Caco-2 (cell line): ENCODE measurements around the gene TXN2. TPM values are rescaled to one million over a fixed set of nuclear protein-coding genes. Genes with fewer than 3 reads are reported as not detected.
A peak's percentile ranks its signal among the peaks of the same experiment; 100 is the strongest.

Experiments
- BruUV-seq: library from RNA; stranded (reverse); fragments of 400-500 nt; replicated peaks from 2 replicates; lab custom pipeline; 2021; lab: Mats Ljungman, UMichigan
- CTCF ChIA-PET: fragments of 300-600 bp; sonication (Branson Sonifier 250); formaldehyde crosslinking; loops from one replicate; lab custom pipeline; 2022; ENCODE audit warnings: antibody characterized with exemption; lab: Charles Lee
- POLR2A ChIA-PET: fragments of 300-600 bp; sonication (Branson Sonifier 250); formaldehyde crosslinking; loops from one replicate; lab custom pipeline; 2022; ENCODE audit warnings: antibody characterized with exemption; lab: Charles Lee
- DNase-seq, 2 experiments: peaks; one replicate each; pipeline versions ENCODE4 v3.0.0 to v3.0.0-alpha.2; 2020 to 2022
- H3K27me3 ChIP-seq: replicated peaks from 2 replicates; pipeline ENCODE4 v1.6.0; 2011; ENCODE audit warnings: low read length; ENCODE audit not compliant: control insufficient read depth, insufficient read depth
- H3K36me3 ChIP-seq: 2 replicates; pipeline ENCODE4 v1.5.1; 2011; ENCODE audit warnings: low read length; ENCODE audit not compliant: control insufficient read depth, insufficient read depth
- H3K4me1 ChIP-seq: fragments of 250-450 bp; sonication (Bioruptor Pico); 2 replicates; pipeline ENCODE4 v1.5.1; 2020; ENCODE audit warnings: mild to moderate bottlenecking
- H3K4me3 ChIP-seq: 2 replicates; pipeline ENCODE4 v1.5.1; 2011; ENCODE audit warnings: low read depth, mild to moderate bottlenecking, control low read depth, low read length
- H3K9me3 ChIP-seq: fragments of 250-450 bp; sonication (Bioruptor Pico); 2 replicates; pipeline ENCODE4 v1.5.1; 2020; ENCODE audit warnings: mild to moderate bottlenecking, moderate library complexity
- H3K27ac Mint-ChIP-seq: one replicate; pipeline ENCODE4 v1.8.0; 2022; ENCODE audit warnings: mixed read lengths; ENCODE audit not compliant: unreplicated experiment
- H3K27me3 Mint-ChIP-seq: one replicate; pipeline ENCODE4 v1.8.0; 2022; ENCODE audit warnings: mixed read lengths; ENCODE audit not compliant: insufficient read depth, unreplicated experiment
- H3K36me3 Mint-ChIP-seq: one replicate; pipeline ENCODE4 v1.8.0; 2022; ENCODE audit warnings: mild to moderate bottlenecking, mixed read lengths; ENCODE audit not compliant: insufficient read depth, unreplicated experiment
- H3K4me1 Mint-ChIP-seq: one replicate; pipeline ENCODE4 v1.8.0; 2022; ENCODE audit warnings: low read depth, mixed read lengths; ENCODE audit not compliant: unreplicated experiment
- H3K4me3 Mint-ChIP-seq: one replicate; pipeline ENCODE4 v1.8.0; 2022; ENCODE audit warnings: mild to moderate bottlenecking, moderate library complexity, mixed read lengths; ENCODE audit not compliant: unreplicated experiment
- H3K9me3 Mint-ChIP-seq: one replicate; pipeline ENCODE4 v1.8.0; 2022; ENCODE audit warnings: mixed read lengths; ENCODE audit not compliant: unreplicated experiment
- CTCF ChIP-seq, 2 experiments: fragments of 200-600 bp in 1 of 2; IDR thresholded peaks; 1 replicate in 1 of 2; 2 replicates in 1 of 2; pipeline versions ENCODE4 v1.5.1 to v1.8.0; 2011 to 2022; ENCODE audit warnings: antibody characterized with exemption in 1 of 2, control low read depth in 1 of 2, inconsistent platforms in 1 of 2, low read depth in 1 of 2, low read length in 1 of 2, mild to moderate bottlenecking in 1 of 2, moderate library complexity in 1 of 2; ENCODE audit not compliant: insufficient read depth in 1 of 2, severe bottlenecking in 1 of 2, unreplicated experiment in 1 of 2
- intact Hi-C: fragments of 100-400 bp; cut with micrococcal nuclease; formaldehyde crosslinking; loops from one replicate; pipeline ENCODE4 v1.10.0; 2022; ENCODE audit not compliant: unreplicated experiment
- total RNA-seq: library from RNA; stranded (reverse); gene quantifications from 2 replicates; pipeline ENCODE4 v1.2.3, GENCODE V29; 2022

The TXN2 gene
- total RNA-seq, 1 experiment from 2014 or later, result 75.8 TPM

- Mint-ChIP-seq H3K4me3 (no peak overlapping the region), H3K27ac (peak overlapping the region; percentile 64), H3K36me3 (peaks cover 10% of the 10 kb centered on the region), H3K9me3 (no peaks in the 10 kb centered on the region), H3K4me1 (peaks cover 25% of the 10 kb centered on the region), H3K27me3 (no peaks in the 10 kb centered on the region)
- H3K36me3 ChIP-seq, result no peaks in the 10 kb centered on the region
- no peak for DNase-seq
- POLR2A ChIA-PET, result interaction anchor here (1.3 kb wide), 1 partner anchor 13 kb away, joined by 7 read pairs; no protein-coding TSS in a partner anchor
- 0 out of 2 replicates have a peak, but pooled peaks cover 9% of the 10 kb centered on the region for H3K9me3 ChIP-seq
- intact Hi-C loops, result no loop called here
- peaks cover 58% of the 10 kb centered on the region for H3K4me1 ChIP-seq
- no peaks in the 10 kb centered on the region for H3K27me3 ChIP-seq
- TF ChIP-seq CTCF (IDR thresholded peaks at IDR 0.05; ENCODE audit: insufficient read depth in 1 of 2, low read depth in 1 of 2, low read length in 1 of 2, severe bottlenecking in 1 of 2, unreplicated experiment in 1 of 2), result no peak
- CTCF ChIA-PET, result interaction anchor here (0.6 to 0.7 kb wide), 2 partner anchors 28 to 130 kb away, joined by 3 to 7 read pairs; no protein-coding TSS in a partner anchor
- no TSS peak for BruUV-seq
- no peak overlapping the region for H3K4me3 ChIP-seq
Observed at GRCh38 chr22:36423461-36424404, 57.7 kb downstream of the TXN2 start.

- Mint-ChIP-seq H3K9me3 (no peaks in the 10 kb centered on the region), H3K27ac (peak overlapping the region; percentile 64), H3K27me3 (no peaks in the 10 kb centered on the region), H3K4me1 (peaks cover 25% of the 10 kb centered on the region), H3K4me3 (peak overlapping the region; percentile 18), H3K36me3 (peaks cover 10% of the 10 kb centered on the region)
- Histone ChIP-seq H3K27me3 (no peaks in the 10 kb centered on the region), H3K36me3 (no peaks in the 10 kb centered on the region), H3K4me1 (peaks cover 58% of the 10 kb centered on the region), H3K4me3 (no peak overlapping the region), H3K9me3 (0 out of 2 replicates have a peak, but pooled peaks cover 5% of the 10 kb centered on the region)
- ChIA-PET POLR2A (interaction anchor here (0.6 to 1.3 kb wide), 5 partner anchors 8 to 61 kb away, joined by 3 to 7 read pairs (median 4); partner anchors contain the start of gene MYH9), CTCF (interaction anchor here (0.9 kb wide), 1 partner anchor 48 kb away, joined by 5 read pairs; no protein-coding TSS in a partner anchor)
- peak; percentile 55 to 65 for DNase-seq
- no TSS peak for BruUV-seq
- intact Hi-C loops, result no loop called here
- no peak for TF ChIP-seq CTCF (IDR thresholded peaks at IDR 0.05; ENCODE audit: insufficient read depth in 1 of 2, low read depth in 1 of 2, low read length in 1 of 2, severe bottlenecking in 1 of 2, unreplicated experiment in 1 of 2)
Observed at GRCh38 chr22:36422287-36423014, 59.0 kb downstream of the TXN2 start.
